Hippocampal formation (tissue), 2 donors: ENCODE data around the gene ADSL.
A peak's percentile ranks its signal among the peaks of the same experiment; 100 is the strongest.

Source experiments
- DNase-seq, 2 donors: peaks; one replicate each; lab custom pipeline; 2025; lab: John Stamatoyannopoulos, UW

ADSL gene

GRCh38 chr22:40404251-40405177 is 58.2 kb downstream of the ADSL start:
- no peak for DNase-seq

GRCh38 chr22:40405178-40406062 is 59.1 kb downstream of the ADSL start:
- DNase-seq = no peak

GRCh38 chr22:40406063-40406890 is 60.0 kb downstream of the ADSL start:
- no peak for DNase-seq

GRCh38 chr22:40407021-40407761 is 60.9 kb downstream of the ADSL start:
- DNase-seq = no peak

GRCh38 chr22:40407831-40408717 is 61.8 kb downstream of the ADSL start:
- no peak for DNase-seq

- no peak for DNase-seq
These were observed 62.7 kb downstream of the ADSL start for GRCh38 chr22:40408718-40409612.

GRCh38 chr22:40409613-40410113 is 63.4 kb downstream of the ADSL start:
- DNase-seq = no peak

- DNase-seq = no peak
These were observed 64.0 kb downstream of the ADSL start for GRCh38 chr22:40410272-40410671.

GRCh38 chr22:40410731-40411505 is 64.6 kb downstream of the ADSL start:
- DNase-seq = no peak

- no peak for DNase-seq
These were observed 65.2 kb downstream of the ADSL start for GRCh38 chr22:40411506-40411861.

- no peak for DNase-seq
These were observed 66.1 kb downstream of the ADSL start for GRCh38 chr22:40412441-40412840.

GRCh38 chr22:40413873-40414272 is 67.6 kb downstream of the ADSL start:
- DNase-seq = no peak

- DNase-seq = peak in 1 of 2 donors; percentile 12
These were observed 68.0 kb downstream of the ADSL start for GRCh38 chr22:40414311-40414710.

- DNase-seq = no peak
These were observed 68.7 kb downstream of the ADSL start for GRCh38 chr22:40414838-40415505.

- DNase-seq = no peak
These were observed 69.4 kb downstream of the ADSL start for GRCh38 chr22:40415531-40416266.

- no peak for DNase-seq
These were observed 69.9 kb downstream of the ADSL start for GRCh38 chr22:40416267-40416570.

- no peak for DNase-seq
These were observed 70.3 kb downstream of the ADSL start for GRCh38 chr22:40416636-40417035.
